ENCODE measurements around the gene LMAN1L. TPM values are rescaled to one million over a fixed set of nuclear protein-coding genes. Genes with fewer than 3 reads are reported as not detected.

Gene LMAN1L
- total and polyA plus RNA-seq, 4 experiments from 2014 or later: 0.23 to 0.39 TPM; not detected in 2

GRCh38 chr15:74789171-74789631 is 23.4 kb upstream of the LMAN1L start:
- H3K4me3 Mint-ChIP-seq: peak overlapping the region; percentile 85 to 96 (median 92)
- intact Hi-C loops (cut with micrococcal nuclease): loop anchor here (1.0 to 5.0 kb wide), 3 partner anchors 8 to 172 kb away; partner anchors contain the start of genes CLK3 and COX5A
- ChIA-PET CTCF (ENCODE audit: partially characterized antibody) (interaction anchor here (2.1 to 36.4 kb wide), 4 partner anchors 6 to 156 kb away, joined by 6 to 1908 read pairs (median 992); partner anchors contain the start of genes COX5A, CSK and LMAN1L), POLR2A (ENCODE audit: partially characterized antibody) (interaction anchor here (0.6 to 24.9 kb wide), 8 partner anchors 1 to 576 kb away, joined by 3 to 1342 read pairs (median 31); partner anchors contain the start of genes CLK3, CPLX3, CSK and FAM219B)
- H3K27ac ChIP-seq (ENCODE audit: low read depth, low read length): peak overlapping the region; percentile 86
- no peaks in the 10 kb centered on the region for H3K27me3 ChIP-seq (ENCODE audit: insufficient read depth, low read length)
- peak overlapping the region; percentile 95 to 99 (median 98) for H3K27ac Mint-ChIP-seq
- peaks cover 47 to 97% (median 78%) of the 10 kb centered on the region in 4 donors for H3K4me1 Mint-ChIP-seq
- H3K4me3 ChIP-seq (ENCODE audit: low read length in 2 of 2): peak overlapping the region; percentile 55 to 69
- H3K9me3 Mint-ChIP-seq: peaks cover 0 to 3% (median 0%) of the 10 kb centered on the region in 8 donors
- H3K9me3 ChIP-seq (ENCODE audit: control insufficient read depth in 1 of 2, low read length in 2 of 2): no peaks in the 10 kb centered on the region
- peaks cover 11% of the 10 kb centered on the region for H3K36me3 ChIP-seq (ENCODE audit: insufficient read depth, low read length)
- H3K4me1 ChIP-seq (ENCODE audit: insufficient read depth, low read length): peaks cover 98% of the 10 kb centered on the region
- DNase-seq: peak in 3 of 5 donors; percentile 39 to 67 (median 47)
- H3K36me3 Mint-ChIP-seq: peaks cover 13 to 49% of the 10 kb centered on the region in 2 donors
- H3K27me3 Mint-ChIP-seq: no peaks in the 10 kb centered on the region

GRCh38 chr15:74789741-74790079 is 22.9 kb upstream of the LMAN1L start:
- H3K9me3 ChIP-seq (ENCODE audit: control insufficient read depth in 1 of 2, low read length in 2 of 2): no peaks in the 10 kb centered on the region
- peaks cover 99% of the 10 kb centered on the region for H3K4me1 ChIP-seq (ENCODE audit: insufficient read depth, low read length)
- H3K4me3 ChIP-seq (ENCODE audit: low read length in 2 of 2): peak overlapping the region; percentile 55 to 69
- intact Hi-C loops (cut with micrococcal nuclease): loop anchor here (1.0 to 5.0 kb wide), 3 partner anchors 8 to 172 kb away; partner anchors contain the start of genes CLK3 and COX5A
- peaks cover 11% of the 10 kb centered on the region for H3K36me3 ChIP-seq (ENCODE audit: insufficient read depth, low read length)
- no peaks in the 10 kb centered on the region for H3K27me3 Mint-ChIP-seq
- CTCF ChIA-PET (ENCODE audit: partially characterized antibody): interaction anchor here (9.3 to 36.4 kb wide), 3 partner anchors 5 to 156 kb away, joined by 77 to 1908 read pairs (median 1908); partner anchors contain the start of genes CSK and LMAN1L
- H3K27ac ChIP-seq (ENCODE audit: low read depth, low read length): peak overlapping the region; percentile 86
- peak overlapping the region; percentile 85 to 96 (median 92) for H3K4me3 Mint-ChIP-seq
- peaks cover 0 to 3% (median 0%) of the 10 kb centered on the region in 8 donors for H3K9me3 Mint-ChIP-seq
- no peaks in the 10 kb centered on the region for H3K27me3 ChIP-seq (ENCODE audit: insufficient read depth, low read length)
- peaks cover 13 to 50% of the 10 kb centered on the region in 2 donors for H3K36me3 Mint-ChIP-seq
- H3K27ac Mint-ChIP-seq: peak overlapping the region; percentile 95 to 99 (median 98)
- DNase-seq: no peak
- POLR2A ChIA-PET (ENCODE audit: partially characterized antibody): interaction anchor here (0.6 to 24.9 kb wide), 8 partner anchors 0 to 577 kb away, joined by 3 to 1342 read pairs (median 31); partner anchors contain the start of genes CLK3, CPLX3, CSK and FAM219B
- H3K4me1 Mint-ChIP-seq: peaks cover 49 to 96% (median 80%) of the 10 kb centered on the region in 4 donors

- Histone ChIP-seq H3K27me3 (ENCODE audit: insufficient read depth, low read length) (no peaks in the 10 kb centered on the region), H3K4me1 (ENCODE audit: insufficient read depth, low read length) (peaks cover 99% of the 10 kb centered on the region), H3K27ac (ENCODE audit: low read depth, low read length) (peak overlapping the region; percentile 86), H3K36me3 (ENCODE audit: insufficient read depth, low read length) (peaks cover 11% of the 10 kb centered on the region), H3K9me3 (ENCODE audit: control insufficient read depth in 1 of 2, low read length in 2 of 2) (no peaks in the 10 kb centered on the region), H3K4me3 (ENCODE audit: low read length in 2 of 2) (peak overlapping the region; percentile 7 to 69)
- Mint-ChIP-seq H3K4me3 (peak overlapping the region; percentile 85 to 96 (median 92)), H3K27ac (peak overlapping the region; percentile 95 to 99 (median 98)), H3K4me1 (peaks cover 51 to 96% (median 81%) of the 10 kb centered on the region in 4 donors), H3K9me3 (peaks cover 0 to 3% (median 0%) of the 10 kb centered on the region in 8 donors), H3K27me3 (no peaks in the 10 kb centered on the region), H3K36me3 (peaks cover 10 to 49% of the 10 kb centered on the region in 2 donors)
- intact Hi-C loops (cut with micrococcal nuclease): no loop called here
- POLR2A ChIA-PET (ENCODE audit: partially characterized antibody): interaction anchor here (0.6 to 24.9 kb wide), 8 partner anchors 0 to 175 kb away, joined by 3 to 1342 read pairs (median 31); partner anchors contain the start of genes CLK3, CSK, MPI and ULK3
- peak in 1 of 5 donors; percentile 76 for DNase-seq
- CTCF ChIA-PET (ENCODE audit: partially characterized antibody): interaction anchor here (9.3 to 36.4 kb wide), 3 partner anchors 5 to 157 kb away, joined by 77 to 1908 read pairs (median 1908); partner anchors contain the start of genes CSK and LMAN1L
Measured at GRCh38 chr15:74790080-74790916, 22.3 kb upstream of the LMAN1L start.

- Histone ChIP-seq H3K4me3 (ENCODE audit: low read length in 2 of 2) (no peak overlapping the region), H3K4me1 (ENCODE audit: insufficient read depth, low read length) (peaks cover 99% of the 10 kb centered on the region), H3K27ac (ENCODE audit: low read depth, low read length) (peak overlapping the region; percentile 86), H3K36me3 (ENCODE audit: insufficient read depth, low read length) (peaks cover 11% of the 10 kb centered on the region), H3K27me3 (ENCODE audit: insufficient read depth, low read length) (no peaks in the 10 kb centered on the region), H3K9me3 (ENCODE audit: control insufficient read depth in 1 of 2, low read length in 2 of 2) (no peaks in the 10 kb centered on the region)
- H3K9me3 Mint-ChIP-seq: no peaks in the 10 kb centered on the region
- no peaks in the 10 kb centered on the region for H3K27me3 Mint-ChIP-seq
- ChIA-PET POLR2A (ENCODE audit: partially characterized antibody) (interaction anchor here (0.8 to 24.9 kb wide), 5 partner anchors 1 to 110 kb away, joined by 3 to 1342 read pairs (median 45); partner anchors contain the start of genes CSK and MPI), CTCF (ENCODE audit: partially characterized antibody) (interaction anchor here (1.4 to 36.4 kb wide), 4 partner anchors 4 to 173 kb away, joined by 3 to 1908 read pairs (median 992); partner anchors contain the start of genes CSK and LMAN1L)
- peaks cover 51 to 96% (median 82%) of the 10 kb centered on the region in 4 donors for H3K4me1 Mint-ChIP-seq
- H3K4me3 Mint-ChIP-seq: peak overlapping the region in 7 of 8 donors; percentile 70 to 96 (median 76)
- H3K36me3 Mint-ChIP-seq: peaks cover 11 to 48% of the 10 kb centered on the region in 2 donors
- intact Hi-C loops (cut with micrococcal nuclease): no loop called here
- DNase-seq: no peak
- peak overlapping the region; percentile 82 to 99 (median 92) for H3K27ac Mint-ChIP-seq
Measured at GRCh38 chr15:74791007-74791406, 21.6 kb upstream of the LMAN1L start.

- H3K27ac Mint-ChIP-seq: peak overlapping the region; percentile 82 to 99 (median 93)
- H3K4me1 ChIP-seq (ENCODE audit: insufficient read depth, low read length): peaks cover 99% of the 10 kb centered on the region
- H3K9me3 ChIP-seq (ENCODE audit: control insufficient read depth in 1 of 2, low read length in 2 of 2): no peaks in the 10 kb centered on the region
- H3K36me3 Mint-ChIP-seq: peaks cover 15 to 49% of the 10 kb centered on the region in 2 donors
- no peaks in the 10 kb centered on the region for H3K9me3 Mint-ChIP-seq
- H3K27me3 Mint-ChIP-seq: no peaks in the 10 kb centered on the region
- H3K27ac ChIP-seq (ENCODE audit: low read depth, low read length): peak overlapping the region; percentile 56
- peak overlapping the region in 1 of 2 donors; percentile 17 for H3K4me3 ChIP-seq (ENCODE audit: low read length in 2 of 2)
- intact Hi-C loops (cut with micrococcal nuclease): no loop called here
- peaks cover 56 to 96% (median 82%) of the 10 kb centered on the region in 4 donors for H3K4me1 Mint-ChIP-seq
- ChIA-PET CTCF (ENCODE audit: partially characterized antibody) (interaction anchor here (1.0 to 36.4 kb wide), 6 partner anchors 3 to 174 kb away, joined by 3 to 1908 read pairs (median 46); partner anchors contain the start of genes CSK, LMAN1L and RPP25), POLR2A (ENCODE audit: partially characterized antibody) (interaction anchor here (0.8 to 24.9 kb wide), 4 partner anchors 2 to 110 kb away, joined by 3 to 1342 read pairs (median 694); partner anchors contain the start of gene CSK)
- H3K36me3 ChIP-seq (ENCODE audit: insufficient read depth, low read length): peaks cover 11% of the 10 kb centered on the region
- no peak for DNase-seq
- peak overlapping the region in 7 of 8 donors; percentile 70 to 96 (median 75) for H3K4me3 Mint-ChIP-seq
- H3K27me3 ChIP-seq (ENCODE audit: insufficient read depth, low read length): no peaks in the 10 kb centered on the region
Measured at GRCh38 chr15:74791667-74792066, 21.0 kb upstream of the LMAN1L start.

GRCh38 chr15:74792227-74793016 is 20.2 kb upstream of the LMAN1L start:
- no peaks in the 10 kb centered on the region for H3K9me3 Mint-ChIP-seq
- Histone ChIP-seq H3K36me3 (ENCODE audit: insufficient read depth, low read length) (peaks cover 11% of the 10 kb centered on the region), H3K4me1 (ENCODE audit: insufficient read depth, low read length) (peaks cover 99% of the 10 kb centered on the region), H3K27ac (ENCODE audit: low read depth, low read length) (peak overlapping the region; percentile 56), H3K9me3 (ENCODE audit: control insufficient read depth in 1 of 2, low read length in 2 of 2) (no peaks in the 10 kb centered on the region), H3K27me3 (ENCODE audit: insufficient read depth, low read length) (no peaks in the 10 kb centered on the region), H3K4me3 (ENCODE audit: low read length in 2 of 2) (peak overlapping the region in 1 of 2 donors; percentile 17)
- ChIA-PET CTCF (ENCODE audit: partially characterized antibody) (interaction anchor here (0.8 to 36.4 kb wide), 11 partner anchors 3 to 250 kb away, joined by 3 to 1908 read pairs (median 9); partner anchors contain the start of genes CSK, LMAN1L, RPP25 and ULK3), POLR2A (ENCODE audit: partially characterized antibody) (interaction anchor here (0.9 to 24.9 kb wide), 10 partner anchors 2 to 177 kb away, joined by 3 to 1342 read pairs (median 5); partner anchors contain the start of genes CLK3, COX5A, CSK and FAM219B)
- no peak for DNase-seq
- H3K36me3 Mint-ChIP-seq: peaks cover 15 to 50% of the 10 kb centered on the region in 2 donors
- H3K27me3 Mint-ChIP-seq: no peaks in the 10 kb centered on the region
- peak overlapping the region; percentile 82 to 95 (median 92) for H3K27ac Mint-ChIP-seq
- H3K4me1 Mint-ChIP-seq: peaks cover 59 to 94% (median 78%) of the 10 kb centered on the region in 4 donors
- intact Hi-C loops (cut with micrococcal nuclease): loop anchor here (1.0 kb wide), 2 partner anchors 11 to 21 kb away; no protein-coding TSS in a partner anchor
- peak overlapping the region; percentile 70 to 96 (median 75) for H3K4me3 Mint-ChIP-seq

All from CD4-positive, alpha-beta memory T cell (primary cell).